NCI-H2196 (cell line): ENCODE data around the gene COQ8B.
"Not testable (repeated sequence)": the region's sequence is repeated elsewhere in the genome, so short reads cannot be mapped to it uniquely, and the experiment has no call there.

Experiments
- DNase-seq: peaks from one replicate; lab custom pipeline; 2025; ENCODE audit not compliant: unreplicated experiment; lab: John Stamatoyannopoulos, UW

The COQ8B gene

DNA sequence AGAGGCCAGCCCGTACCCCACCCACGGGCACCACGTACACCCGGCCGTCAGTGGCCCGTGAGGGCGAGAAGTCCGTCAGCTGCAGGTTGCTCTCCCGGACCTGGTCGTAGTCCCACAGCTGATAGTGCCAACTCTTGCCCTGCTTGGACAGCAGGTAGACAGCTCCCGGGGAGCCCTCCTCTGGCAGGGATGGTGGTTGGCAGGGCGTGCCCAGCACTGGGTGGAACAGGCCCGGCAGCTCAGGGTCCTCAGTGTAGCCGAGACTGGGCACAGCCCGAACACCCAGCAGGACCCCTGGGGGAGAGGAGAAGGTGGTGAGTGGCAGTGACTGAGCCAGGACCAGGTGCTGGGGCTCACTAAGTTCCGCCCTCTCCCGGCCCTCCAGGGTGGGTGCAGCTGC lies 25.8 kb upstream of the COQ8B start:
- DNase-seq = no peak

DNA sequence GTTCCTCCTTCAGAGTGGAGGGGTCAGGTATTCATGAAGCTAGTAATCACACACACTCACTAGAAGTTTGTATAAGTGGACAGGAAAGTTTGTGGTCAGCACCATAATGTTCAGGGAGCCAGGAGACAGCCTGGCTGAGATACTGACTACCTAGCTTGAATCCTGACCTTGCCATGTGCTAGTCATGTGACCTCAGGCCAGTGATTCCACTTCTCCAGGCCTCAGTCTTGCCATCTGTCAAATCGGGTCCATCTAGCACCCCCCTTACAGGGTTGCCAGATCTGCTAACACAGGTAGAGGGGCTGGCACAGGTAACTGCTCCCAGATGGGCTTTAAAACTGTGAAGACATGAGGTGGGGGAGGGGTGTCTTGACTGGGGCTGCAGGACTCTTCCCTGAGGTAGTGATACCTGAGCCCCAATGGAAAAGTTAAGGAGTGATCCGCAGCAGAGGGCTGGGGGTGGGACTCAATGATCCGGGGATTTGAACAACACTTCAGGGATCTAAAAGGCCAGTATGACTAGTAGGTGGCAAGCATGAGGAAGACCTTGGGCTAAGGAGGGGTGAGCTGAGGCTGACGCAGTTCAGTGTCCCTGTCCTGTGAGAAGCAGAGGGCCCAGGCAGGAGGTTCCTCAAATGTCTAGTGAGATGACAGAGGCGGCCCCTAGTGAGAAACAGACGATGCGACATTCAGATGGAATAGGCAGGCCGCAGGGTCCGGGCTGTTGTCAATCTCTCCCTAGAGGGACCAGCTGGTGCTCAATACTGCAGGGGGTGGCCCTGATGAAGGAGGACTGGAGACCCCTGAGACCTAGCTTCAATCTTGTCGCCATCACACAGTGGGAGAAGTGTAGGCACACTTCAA lies 25.1 kb upstream of the COQ8B start:
- no peak for DNase-seq

DNA sequence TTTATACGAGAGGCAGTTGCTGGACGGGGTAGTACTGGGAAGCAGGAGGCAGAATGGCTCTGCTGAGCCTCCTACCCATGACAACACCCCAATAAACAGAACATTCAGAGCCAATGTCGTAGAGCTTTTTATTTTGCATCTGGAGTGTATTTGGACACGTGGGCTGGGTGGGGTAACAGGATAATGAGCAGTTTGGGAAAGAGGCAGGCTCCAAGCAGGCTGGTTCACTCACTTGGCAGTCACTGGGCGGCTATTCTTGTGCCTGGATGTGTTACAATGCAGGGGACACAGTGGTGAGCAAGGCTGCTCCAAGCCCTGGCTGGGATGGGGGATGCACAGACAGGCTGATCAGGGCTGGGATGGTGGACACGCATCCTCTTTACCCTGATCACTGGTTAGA lies 24.1 kb upstream of the COQ8B start:
- DNase-seq = no peak

DNA sequence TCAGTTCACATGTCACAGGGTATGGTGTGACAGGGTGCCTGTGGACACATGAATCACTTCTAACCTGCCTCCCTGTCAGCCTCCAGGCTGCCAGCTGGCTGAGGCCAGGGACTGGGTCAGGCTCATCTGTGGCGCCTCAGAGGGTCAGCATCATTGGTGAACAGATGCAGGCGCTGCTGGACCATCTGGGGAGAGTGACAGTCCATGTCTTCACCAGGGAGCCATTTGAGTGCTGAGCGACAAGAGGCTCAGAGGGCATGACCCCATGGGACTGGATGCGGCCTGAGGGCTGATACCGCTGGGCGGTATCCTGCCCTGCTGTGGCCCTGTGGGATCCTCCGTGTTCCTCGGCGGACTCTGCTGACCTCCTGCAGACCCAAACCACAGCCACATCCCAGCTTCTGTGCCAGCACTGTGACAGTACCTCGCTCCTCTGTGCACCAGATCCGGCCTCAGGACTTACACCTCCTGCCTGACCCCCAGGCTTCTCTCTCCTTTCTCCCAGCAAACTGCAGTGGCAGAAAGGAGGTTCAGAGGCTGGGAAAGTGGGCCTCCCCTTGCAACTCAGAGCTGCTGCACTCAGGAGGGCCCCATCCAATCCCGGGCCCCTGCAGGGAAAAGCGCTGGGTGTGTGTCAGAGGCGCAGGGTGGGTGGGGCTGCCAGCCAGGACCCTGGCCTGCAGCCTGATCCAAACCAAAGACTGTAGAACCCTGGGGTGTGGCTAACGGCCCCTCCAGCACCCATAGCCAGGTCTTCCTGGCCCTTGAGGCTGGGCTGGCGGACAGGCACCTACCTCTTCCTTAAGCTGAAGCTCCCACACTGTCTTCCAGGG lies 23.4 kb upstream of the COQ8B start:
- no peak for DNase-seq

DNA sequence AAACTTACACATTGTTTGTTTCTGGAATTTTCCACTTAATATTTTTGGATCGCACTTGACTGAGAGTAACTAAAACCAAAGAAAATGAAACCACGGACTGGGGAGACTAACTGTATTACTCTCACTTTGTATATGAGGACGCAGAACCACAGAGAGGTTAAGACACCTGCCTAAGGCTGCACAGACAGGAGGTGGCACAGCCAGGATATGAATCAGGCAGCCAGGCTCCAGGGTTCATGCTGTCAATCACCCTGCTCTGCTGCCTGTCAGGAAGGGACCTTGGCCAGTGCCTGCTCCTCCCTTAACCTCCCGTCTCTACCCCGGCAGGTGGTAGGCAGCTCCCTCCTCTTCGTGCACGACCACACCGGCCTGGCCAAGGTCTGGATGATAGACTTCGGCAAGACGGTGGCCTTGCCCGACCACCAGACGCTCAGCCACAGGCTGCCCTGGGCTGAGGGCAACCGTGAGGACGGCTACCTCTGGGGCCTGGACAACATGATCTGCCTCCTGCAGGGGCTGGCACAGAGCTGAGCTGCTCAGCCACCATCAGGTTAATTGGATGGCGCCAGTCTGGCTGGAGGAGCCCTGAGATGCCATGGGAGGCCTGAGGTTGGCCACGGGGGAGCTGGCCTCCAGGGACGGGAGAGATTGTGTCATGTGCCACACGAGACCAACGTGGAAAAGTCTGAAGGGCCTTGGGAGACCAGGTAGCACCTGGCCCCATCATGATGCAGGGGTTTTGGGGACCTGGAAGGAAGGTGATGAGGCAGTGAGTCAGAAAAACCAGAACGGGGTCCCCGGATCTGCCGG lies 22.5 kb upstream of the COQ8B start:
- DNase-seq = no peak

DNA sequence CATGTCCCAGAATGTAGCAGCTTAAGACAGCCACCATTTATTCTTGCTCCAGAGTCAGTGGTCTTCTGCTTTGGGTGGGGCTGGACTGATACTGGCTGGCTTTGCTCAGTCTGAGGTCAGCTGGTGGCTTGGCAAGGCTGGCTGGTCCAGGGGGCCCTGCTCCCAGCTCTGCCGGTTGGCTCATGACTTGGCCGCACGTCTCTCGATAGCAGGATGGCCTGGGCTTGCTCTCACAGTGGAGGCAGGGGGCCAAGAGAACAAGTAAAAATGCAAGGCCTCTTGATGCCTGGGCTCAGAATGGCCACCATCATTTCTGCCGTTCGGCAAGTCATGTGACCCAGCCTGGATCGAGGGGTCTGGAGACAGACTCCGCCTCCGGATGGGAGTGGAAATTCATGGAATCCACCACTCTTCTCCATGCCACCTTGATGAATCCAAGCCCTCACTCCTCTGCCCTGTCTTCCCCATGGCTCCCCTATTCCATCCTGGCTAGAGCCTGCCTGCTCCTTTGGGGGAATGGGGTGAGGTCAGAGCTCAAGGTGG lies 20.5 kb upstream of the COQ8B start:
- DNase-seq = no peak

DNA sequence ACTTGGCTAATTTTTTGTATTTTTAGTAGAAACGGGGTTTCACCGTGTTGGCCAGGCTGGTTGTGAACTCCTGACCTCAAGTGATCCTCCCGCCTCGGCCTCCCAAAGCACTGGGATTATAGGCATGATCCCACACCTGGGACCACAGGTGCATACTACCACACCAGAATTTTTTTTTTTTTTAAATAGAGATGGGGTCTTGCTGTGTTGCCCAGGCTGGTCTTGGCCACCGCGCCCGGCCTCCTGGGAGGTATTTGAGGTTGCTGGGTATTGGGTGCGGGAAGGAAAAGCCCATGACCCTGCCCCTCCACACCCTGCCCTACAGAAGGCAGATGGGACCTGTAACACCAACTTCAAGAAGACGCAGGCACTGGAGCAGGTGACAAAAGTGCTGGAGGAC lies 20.0 kb upstream of the COQ8B start:
- DNase-seq = no peak

DNA sequence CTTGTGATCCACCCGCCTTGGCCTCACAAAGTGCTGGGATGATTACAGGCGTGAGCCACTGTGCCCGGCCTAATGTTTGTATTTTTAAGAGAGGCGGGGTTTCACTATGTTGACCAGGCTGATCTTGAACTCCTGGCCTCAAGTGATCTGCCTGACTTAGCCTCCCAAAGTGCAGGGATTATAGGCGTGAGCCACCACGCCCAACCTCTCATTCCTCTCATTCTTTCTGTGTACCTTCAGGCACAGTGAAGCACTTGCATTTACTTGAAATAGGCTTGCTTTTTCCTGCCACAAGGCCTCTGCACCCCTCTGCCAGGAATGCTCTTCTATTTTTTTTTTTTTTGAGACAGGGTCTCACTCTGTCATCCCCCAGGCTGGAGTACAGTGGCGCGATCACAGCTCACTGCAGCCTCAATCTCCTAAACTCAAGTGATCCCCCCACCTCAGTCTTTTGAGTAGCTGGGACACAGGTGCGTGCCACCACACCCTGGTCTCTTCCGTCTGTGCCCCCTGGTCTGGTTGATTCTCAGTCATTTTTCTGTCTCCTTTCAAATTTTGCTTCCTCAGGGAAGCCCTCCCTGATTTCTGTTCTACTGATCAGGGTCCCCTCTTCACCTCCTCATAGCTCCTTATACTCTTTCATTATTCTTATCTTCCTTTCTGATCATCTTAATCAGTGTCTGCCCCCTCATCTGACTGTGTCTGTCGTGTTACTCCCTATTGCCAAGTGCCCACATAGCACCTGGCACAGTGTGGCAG lies 18.5 kb upstream of the COQ8B start:
- no peak for DNase-seq

DNA sequence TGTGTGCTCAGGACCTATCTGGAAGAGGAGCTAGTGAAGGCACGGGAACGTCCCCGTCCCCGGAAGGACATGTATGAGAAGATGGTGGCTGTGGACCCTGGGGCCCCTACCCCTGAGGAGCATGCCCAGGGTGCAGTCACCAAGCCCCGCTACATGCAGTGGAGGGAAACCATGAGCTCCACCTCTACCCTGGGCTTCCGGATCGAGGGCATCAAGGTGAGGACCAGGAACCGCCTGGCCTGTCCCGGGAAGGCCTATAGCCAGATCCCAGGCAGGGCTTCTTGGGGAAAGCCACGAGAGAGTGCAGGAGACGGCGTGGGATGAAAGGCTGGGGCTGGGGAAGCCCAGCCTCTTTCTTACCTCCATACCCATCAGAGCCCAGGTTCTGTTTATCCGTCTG lies 16.5 kb upstream of the COQ8B start:
- no peak for DNase-seq

DNA sequence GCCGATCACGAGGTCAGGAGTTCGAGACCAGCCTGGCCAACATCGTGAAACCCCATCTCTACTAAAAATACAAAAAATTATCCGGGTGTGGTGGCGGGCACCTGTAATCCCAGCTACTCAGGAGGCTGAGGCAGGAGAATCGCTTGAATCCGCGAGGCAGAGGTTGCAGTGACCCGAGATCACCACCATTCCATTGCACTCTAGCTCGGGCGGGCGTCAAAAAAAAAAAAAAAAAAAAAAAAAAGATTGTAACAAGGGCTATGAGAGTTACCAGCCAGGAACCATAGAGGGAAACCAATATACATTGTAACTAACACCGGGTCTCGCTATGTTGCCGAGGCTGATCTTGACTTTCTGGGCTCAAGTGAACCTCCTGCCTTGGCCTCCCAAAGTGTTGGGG lies 15.6 kb upstream of the COQ8B start:
- not testable (repeated sequence) for DNase-seq

DNA sequence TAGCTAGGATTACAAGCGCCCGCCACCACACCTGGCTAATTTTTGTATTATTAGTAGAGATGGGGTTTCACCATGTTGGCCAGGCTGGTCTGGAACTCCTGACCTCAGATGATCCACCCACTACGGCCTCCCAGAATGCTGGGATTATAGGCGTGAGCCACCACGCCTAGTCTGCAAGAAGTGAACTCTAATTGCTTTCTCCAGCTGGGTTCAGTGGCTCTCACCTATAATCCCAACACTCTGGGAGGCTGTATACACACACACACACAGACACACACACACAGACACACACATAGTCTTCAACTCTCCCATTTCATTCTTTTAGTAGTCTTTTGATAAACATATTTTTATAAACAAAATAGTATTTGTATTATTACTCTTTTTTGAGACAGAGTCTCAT lies 13.4 kb upstream of the COQ8B start:
- DNase-seq = not testable (repeated sequence)

DNA sequence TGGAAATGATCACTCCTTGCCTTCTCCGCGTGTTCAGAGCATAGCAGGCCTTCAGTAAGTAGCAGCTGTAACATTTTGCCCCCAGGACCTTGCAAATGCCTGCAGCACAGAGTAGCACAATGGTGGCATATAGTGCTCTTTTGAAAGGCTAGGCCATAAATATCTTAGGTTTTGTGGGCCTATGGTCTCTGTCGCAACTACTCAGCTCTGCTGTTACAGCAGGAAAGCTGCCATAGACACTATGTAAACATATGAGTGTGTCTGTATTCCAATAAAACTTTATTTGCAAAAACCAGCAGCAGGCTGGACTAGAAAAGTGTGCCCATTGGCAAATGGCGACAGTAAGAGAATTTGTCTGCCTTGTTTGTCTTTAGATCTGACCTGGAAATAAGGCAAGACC lies 9.6 kb upstream of the COQ8B start:
- DNase-seq = no peak

DNA sequence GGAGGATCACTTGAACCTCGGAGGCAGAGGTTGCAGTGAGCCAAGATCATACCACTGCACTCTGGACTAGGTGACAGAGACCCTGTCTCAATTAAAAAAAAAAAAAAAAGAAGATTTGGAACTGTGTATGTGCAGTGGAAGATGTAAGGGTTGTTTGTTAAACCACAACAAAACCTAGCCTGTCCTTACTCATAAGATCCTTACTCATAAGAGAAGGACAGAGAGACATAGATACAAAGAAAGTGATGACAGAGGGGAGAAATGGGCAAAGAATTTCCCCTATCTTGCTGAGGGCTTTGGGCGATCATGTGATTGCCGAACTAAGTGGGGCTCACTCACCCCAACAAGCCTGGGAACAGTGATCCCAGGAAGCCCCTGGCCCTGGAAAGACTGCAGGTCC lies 8.2 kb upstream of the COQ8B start:
- DNase-seq = no peak

DNA sequence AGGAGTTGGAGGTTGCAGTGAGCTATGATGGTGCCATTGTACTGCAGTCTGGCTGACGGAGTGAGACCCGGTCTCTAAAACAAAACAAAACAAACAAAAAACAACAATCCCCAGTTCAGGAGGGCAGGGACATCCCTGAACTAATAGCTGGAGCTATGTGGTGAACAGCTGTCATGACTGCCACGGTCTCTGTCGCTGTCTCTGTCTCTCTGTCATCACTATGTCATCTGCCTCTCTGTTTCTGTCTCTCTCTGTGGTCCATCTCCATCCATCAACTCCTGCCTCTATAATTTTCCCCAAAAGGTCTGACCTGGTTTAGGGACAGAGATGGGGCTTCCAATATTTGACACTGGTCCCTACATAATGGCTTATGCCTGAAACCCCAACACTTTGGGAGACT lies 7.6 kb upstream of the COQ8B start:
- DNase-seq = no peak

DNA sequence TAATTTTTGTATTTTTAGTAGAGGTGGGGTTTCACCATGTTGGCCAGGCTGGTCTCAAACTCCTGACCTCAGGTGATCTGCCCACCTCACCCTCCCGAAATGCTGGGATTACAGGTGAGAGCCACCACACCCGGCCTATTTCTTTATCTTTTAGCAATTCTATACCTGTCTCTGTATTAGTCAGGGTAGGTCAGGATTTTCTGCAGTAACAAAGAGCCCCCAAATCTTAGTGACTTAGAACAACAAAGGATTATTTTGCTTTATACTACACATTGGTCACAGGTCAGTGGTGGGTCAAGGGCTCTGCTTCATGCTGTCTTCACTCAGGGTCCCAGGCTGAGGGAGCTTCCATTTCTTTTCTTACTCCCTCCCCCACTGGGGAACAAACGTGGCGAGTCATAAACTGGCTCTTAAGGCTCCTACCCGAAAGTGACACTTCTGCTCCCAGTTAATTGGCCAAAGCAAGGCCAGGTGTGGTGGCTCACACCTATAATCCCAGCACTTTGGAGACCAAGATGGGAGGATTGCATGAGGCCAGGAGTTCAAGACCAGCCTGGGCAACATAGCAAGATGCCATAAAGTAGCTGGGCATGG lies 7.1 kb upstream of the COQ8B start:
- no peak for DNase-seq

DNA sequence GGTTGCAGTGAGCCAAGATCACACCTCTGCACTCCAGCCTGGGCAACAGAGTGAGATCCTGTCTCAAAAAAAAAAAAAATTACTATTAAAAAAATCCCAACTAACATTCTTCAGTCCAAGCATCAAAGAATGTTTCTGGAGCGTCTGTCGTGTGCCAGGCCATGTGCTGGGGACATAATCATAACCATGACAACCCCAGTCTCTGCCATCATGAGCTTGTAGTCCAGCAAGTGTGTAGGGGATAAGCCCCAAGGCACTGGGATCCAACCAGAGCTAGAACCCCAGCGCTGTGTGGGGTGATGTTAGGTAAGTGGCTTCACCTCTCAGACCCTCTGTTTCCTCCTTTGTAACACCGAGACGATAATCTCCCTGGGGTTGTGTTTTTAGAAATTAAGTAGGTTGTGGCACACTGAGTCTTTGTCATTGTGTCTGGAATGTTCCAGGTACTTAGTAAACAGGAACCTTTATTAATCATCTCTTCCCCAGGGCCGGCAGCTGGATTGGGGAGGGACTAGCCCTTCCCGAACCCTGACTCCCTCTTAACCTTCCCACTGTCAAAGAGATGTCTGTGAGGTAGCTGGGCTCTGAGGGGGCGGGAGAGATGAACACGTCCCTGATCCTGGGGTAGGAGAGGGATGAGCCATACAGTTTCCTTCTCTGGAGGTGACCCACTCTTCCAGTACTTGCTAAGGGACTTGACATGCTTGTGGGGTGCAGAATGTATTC lies 5.4 kb upstream of the COQ8B start:
- DNase-seq = no peak

DNA sequence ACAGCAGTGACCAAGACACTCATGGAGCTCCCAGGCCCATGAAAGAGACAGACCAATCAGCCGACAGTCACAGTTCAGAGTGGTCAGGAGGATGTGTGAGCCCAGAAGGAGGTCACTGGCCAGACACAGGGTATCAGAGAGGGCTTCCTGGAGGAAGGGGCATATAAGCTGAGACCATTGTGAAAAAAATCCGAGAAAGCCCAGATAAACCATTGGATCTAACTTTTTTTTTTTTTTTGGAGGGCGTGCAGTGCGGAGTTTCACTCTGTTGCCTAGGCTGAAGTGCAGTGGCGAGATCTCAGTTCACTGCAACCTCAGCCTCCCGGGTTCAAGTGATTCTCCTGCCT lies 4.4 kb upstream of the COQ8B start:
- no peak for DNase-seq

DNA sequence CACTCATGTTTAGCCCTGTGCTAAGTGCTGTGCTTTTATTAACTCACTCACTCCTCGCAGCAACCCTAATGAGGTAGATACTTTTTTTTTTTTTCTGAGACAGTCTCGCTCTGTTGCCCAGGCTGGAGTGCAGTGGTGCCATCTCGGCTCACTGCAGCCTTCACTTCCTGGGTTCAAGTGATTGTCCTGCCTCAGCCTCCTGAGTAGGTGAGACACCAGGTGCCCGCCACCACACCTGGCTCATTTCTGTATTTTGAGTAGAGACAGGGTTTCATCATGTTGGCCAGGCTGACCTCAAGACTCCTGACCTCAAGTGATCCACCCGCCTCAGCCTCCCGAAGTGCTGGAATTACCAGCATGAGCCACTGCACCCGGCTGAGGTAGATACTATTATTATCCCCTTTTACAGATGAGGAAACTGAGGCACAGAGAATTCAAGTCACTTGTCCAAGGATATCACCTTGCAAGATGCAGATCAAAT lies 2.8 kb upstream of the COQ8B start:
- DNase-seq = no peak

DNA sequence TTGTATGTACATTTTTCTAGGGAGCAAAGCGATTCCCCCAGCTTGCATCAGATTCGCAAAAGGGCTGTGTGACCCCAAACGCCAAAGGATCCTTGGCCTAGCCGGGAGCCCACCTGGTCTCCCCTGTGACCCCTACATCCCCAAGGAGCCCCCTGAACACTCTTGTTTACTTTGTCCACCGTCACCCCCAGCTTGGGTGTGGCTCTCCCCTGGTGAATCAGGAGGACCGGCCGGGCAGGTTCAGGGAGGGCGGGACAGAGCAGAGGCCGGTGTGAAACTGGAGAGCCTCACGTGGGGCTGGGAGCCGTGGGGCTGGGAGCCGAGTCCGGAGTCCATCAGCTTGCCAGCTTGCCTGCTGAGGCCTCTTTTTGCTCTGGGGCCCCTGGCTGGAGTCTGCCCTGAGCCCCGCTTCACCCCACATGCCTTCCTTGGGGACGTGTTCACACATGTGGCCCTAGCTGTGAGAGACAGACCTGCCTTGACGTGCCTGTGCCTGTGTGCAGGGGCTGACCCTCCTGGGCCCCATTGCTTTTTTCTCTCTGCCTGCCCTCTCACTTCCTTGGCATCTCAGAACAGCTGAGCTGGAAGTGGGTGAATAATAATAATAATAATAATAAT lies 2.2 kb upstream of the COQ8B start:
- DNase-seq = peak; percentile 41
